ENCODE data around the gene KLC3.

The KLC3 gene

DNA sequence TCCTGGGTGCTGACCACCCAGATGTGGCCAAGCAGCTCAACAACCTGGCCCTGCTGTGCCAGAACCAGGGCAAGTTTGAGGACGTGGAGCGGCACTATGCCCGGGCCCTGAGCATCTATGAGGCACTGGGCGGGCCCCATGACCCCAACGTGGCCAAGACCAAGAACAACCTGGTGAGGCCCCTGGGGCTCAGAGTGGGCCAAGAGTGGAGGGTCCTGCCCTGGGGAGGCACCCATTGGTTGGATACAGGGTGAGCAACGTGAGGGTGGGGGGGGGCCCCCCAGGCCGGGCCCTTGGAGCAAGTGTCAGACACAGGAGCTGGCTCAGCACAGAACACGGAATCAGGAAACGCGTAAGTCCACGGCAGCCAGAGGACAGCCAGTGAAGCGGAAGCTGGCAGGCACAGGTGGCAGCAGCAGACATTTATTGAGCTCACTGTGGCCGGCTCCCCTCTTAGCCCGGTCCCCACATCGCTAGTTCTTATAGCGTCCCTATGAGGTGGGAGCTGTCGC, 8.9 kb downstream of the KLC3 start:
- DNase-seq = no peak

DNA sequence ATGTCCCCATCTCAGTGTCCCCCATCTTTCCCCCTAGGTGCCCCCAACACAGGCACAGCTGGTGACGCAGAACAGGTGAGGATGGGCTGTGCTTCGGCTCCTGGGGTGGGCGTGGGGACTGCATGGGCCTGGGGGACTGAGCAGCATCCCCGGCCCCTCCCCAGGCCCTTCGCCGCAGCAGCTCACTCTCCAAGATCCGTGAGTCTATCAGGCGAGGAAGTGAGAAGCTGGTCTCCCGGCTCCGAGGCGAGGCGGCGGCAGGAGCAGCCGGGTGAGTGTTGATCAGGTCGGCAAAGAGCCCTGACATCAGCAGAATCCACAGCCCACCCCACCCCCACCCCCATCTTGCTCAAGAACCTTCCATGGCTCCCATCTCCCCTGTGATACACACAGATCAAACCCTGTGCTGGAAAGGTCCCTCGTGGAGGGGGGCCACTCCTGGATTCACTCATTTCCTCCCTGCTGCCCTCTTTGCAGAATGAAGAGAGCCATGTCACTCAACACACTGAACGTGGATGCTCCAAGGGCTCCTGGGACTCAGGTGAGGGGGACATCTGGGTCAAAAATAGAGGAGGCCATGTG, 10.0 kb downstream of the KLC3 start:
- no peak for DNase-seq

DNA sequence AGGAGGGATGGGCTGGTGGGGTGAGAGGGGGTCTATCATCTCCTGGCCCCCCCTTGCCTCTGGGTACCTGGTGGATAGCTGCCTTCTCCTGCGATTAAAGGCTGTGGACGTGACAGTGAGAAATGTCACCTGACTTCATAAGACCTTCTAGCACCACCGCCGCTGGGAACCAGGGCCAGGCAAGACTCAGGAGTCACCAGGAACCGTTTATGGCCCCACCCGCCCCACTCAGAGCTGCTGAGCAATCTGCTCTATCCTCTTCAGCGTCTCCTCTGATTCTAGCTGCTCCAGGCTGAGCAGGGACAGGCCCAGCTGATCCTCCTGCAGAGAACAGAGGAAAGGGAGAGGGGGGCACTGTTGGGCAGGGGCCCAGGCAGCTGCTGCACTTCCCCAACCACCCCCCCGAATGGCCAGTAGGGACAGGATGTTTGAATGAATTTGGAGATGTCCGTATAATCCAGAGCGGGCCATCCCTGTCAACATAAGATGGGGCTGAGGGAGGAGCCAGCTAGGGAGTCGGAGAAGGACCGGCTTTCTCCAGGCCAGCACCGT, 10.9 kb downstream of the KLC3 start:
- no peak for DNase-seq

DNA sequence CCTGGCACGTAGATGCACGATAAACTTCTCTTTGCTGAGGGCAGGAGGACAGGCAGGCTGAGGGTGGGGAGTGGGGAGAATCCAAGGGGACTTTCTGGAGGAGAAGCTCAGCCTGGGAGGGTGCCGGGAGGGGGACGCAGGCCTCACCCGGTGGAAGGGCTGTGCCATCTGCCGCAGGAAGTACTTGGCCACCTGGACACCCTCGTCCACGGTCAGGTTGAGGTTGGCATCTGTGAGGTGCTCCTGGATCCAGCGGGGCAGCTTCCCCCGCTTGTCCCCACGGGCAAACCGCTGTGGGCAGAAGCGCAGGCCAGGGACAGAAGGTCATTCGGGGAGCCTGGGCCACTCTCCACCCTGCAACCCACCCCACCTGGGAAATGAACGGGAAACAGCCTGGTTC, 11.5 kb downstream of the KLC3 start:
- no peak for DNase-seq

DNA sequence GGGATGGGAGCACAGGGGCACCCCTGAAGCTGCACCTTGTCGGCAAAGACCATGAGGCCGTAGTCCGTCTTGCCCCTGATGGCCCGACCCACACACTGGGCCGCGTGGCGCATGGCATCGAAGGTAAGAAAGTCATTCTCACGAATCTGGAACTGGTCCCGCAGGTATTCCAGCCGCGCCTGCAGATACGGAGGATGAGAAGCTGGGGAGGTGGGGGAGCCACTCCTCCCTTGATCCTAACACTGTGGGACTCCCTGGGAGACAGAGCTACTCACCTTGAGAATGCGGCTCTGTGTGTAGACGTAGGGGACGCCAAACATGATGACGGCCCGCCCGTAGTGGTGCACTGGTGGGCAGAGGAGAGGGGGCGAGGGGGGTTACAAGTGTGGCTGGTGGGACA, 11.9 kb downstream of the KLC3 start:
- no peak for DNase-seq

DNA sequence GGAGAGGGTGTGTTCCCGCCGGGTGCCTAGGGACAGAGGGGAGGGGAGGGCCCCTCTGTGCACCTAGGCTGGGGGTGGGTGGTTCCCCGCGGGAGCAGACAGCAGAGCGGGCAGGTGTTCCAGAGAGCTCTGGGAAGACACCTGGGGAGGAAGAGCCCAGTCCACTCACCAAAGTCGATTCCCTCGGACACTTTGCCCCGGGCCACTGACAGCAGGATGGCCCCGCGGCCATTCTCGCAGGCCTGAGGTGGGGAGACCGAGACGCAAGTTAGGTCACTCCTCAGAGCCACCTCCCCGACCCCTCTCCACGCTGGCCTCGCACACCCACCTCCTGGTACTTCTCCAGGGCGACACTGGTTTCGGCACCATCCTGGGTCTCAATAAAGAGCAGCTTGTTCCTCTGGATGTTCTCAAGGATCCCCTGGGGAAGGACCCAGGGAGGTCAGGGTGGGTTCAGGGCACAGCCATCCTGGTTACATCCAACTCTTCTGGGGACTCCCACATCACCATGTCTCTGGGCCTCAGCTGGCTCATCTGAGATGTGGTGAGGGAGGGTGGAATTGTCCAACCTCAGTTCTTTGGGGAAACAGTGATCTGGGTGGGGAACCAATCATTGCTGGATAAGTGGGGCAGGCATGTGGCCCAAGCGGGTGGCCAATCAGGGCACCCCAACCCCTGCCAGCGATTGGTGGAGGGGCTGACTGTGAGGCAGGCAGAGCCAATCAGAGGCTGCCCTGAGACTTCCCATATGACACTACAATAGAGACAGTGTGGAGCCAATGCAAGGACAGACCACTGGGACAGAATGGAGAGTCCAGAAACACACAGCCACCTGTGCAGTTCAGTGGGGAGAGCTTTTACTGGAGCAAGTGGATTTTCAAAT, 12.6 kb downstream of the KLC3 start:
- no peak for DNase-seq

DNA sequence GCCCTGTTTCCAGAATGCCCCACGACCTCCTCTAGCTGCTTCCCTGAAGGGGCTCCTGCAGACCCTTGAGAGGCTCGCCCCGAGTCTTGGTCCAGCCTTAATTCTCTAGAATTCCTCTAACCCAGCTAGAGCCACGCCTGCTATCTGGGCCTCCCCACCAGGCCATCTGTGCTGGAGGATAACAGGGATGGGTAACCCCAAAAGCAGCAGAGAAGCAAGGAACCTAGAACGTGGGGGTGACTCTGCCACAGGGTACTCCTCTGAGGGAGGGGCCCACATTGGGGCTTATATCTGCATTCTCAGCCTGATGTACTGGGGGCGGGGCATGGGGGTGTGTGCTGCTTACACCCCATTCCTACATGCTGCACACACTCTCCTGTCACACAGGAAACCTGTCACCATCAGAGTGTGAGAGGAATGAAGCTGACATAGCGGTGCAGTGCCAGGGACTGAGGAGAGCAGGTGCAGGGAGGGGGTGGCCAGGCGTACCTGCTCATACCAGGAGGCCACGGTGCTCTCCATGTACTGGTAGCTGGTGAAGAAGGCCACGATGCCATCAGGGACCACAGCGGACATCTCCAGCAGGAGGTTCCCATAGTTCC, 13.8 kb downstream of the KLC3 start:
- DNase-seq = no peak

DNA sequence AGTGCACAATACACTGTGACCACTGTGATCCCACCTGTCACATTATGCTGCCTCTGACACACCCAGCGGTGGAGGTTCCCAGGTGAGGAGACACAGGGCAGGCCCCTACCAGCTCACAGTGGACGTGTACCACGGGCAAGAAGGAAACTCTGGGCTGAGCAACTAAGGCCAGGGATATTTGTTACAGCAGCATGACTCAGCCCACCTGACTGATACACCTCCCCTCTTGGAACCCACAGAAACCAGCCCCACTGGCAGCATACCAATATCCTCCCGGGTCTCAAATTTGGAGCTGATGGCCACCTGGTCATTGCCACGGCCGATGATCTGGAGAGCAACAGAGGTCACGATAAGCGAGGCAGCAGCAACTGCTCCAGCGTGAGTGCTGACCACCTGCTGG, 14.9 kb downstream of the KLC3 start:
- DNase-seq = no peak

DNA sequence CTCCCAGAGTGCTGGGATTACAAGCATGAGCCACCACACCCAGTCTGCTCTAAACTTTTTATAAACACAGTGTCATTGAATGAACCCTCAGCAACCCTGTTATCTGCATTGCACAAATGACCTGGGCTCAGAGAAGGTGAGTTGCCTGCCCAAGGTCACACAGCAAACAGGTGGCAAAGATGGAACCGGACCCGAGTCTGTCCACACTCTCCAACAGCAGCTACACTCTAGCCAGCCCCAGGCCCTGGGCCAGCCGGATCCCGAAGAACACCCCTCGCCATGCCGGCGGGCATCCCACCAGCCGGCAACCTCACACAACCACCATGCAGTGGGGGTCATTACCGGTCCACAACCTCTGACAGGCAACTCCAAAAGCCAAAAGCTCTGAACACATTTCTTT, 15.4 kb downstream of the KLC3 start:
- DNase-seq = no peak

DNA sequence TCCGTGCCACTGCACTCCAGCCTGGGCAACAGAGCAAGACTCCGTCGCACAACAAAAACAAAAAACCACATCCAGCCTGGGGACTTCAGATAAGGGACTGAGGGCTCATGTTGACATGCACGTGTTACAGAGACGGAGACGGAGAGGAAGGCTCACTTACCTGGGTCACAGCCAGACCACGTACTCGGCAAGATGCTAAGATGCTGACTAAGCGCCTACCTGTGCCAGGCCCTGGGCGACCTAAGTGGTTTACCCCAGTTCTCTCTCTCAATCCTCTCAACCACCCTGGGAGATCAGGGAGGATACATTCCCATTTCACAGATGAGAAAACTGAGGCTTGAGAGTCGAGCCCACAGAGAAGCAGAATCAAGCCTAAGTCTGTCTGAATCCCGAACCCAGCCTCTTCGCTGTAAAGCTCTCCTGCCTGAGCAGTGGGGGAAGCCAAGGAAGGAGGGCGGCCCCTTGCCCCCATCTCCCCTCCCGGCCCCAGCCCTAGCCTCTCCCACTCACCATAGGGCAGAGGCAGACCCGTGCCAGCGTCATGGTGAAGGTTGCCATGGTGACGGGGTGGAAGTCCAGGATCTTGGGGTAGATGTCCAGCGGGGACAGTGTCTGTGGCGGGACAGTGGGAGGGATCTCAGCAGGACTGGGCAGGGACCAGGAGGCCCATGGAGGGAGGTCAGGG, 16.4 kb downstream of the KLC3 start:
- no peak for DNase-seq

DNA sequence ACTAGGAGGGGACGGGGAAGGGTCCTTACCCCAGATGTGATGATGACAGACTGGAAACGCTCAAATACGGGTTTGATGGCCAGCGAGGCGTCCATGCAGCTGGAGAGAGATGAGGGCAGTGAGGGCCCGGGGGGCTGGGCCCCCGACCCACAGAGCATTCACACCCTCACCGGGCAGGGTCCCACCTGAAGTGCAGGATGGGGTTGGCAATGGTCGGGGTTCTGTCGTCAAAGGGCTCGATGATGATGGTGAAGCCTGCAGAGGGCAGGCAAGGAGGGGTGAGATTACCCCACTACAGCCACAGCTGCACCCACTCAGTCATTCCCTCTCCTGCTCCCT, 16.9 kb downstream of the KLC3 start:
- no peak for DNase-seq

DNA sequence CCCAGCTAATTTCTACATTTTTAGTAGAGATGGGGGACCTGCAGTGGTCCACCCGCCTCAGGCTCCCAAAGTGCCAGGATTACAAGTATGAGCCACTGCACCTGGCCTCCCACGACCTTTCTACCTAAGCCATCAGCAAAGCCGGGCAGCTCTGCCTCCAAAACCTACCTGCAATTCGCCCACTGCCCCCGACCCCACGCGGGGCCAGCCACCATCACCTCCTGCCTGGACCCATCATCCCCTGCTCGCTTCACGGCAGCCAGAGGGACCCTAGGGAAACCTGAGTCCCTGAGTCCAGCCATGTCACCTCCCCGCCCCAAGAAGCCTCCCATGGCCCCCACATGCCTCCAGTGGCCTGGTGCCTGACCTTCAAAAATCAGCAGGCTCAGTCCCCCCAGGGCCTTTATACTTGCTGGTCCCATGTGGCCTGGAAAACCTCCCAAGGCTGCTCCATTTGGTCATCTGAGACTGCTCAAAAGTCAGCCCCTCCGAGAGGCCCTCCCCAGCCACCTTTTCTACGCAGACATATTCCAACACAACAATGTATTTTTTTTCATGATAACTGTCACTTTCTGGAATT, 17.8 kb downstream of the KLC3 start:
- DNase-seq = no peak

DNA sequence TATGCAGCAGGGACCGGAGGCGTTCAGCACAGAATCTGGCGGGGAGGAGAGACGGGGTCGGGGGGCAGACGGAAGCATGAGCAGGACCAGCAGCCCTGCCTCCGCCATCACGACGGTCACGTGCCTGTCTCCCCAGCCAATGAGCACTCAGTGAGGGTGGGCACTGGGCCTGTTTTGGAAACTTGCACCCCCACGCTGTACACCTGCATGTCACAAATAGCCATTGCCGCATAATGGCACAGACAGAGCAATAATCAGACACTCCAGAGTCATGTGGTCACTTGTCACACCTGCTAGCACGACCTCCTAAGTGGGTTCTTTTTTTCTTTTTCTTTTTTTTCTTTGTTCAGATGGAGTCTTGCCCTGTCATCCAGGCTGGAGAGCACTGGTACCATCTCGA, 21.1 kb downstream of the KLC3 start:
- no peak for DNase-seq

DNA sequence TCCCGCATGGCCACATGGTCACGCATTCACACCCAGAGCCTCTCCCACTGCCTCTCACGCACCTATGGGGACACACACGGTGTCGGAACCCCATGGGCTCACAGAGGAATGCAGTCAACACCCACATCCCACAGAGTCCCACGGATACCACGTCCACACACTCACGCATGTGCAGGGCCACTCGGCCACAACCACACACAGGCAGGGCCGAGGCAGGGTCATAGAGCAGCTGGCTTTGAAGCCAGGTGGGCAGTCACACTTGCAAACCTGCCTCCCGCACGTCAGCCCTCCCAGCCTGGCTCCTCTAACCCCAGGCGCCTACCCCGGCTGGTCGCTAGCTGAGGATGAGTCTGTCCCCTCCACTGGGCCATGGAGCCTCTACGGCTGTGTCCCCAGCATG, 21.7 kb downstream of the KLC3 start:
- DNase-seq = no peak

DNA sequence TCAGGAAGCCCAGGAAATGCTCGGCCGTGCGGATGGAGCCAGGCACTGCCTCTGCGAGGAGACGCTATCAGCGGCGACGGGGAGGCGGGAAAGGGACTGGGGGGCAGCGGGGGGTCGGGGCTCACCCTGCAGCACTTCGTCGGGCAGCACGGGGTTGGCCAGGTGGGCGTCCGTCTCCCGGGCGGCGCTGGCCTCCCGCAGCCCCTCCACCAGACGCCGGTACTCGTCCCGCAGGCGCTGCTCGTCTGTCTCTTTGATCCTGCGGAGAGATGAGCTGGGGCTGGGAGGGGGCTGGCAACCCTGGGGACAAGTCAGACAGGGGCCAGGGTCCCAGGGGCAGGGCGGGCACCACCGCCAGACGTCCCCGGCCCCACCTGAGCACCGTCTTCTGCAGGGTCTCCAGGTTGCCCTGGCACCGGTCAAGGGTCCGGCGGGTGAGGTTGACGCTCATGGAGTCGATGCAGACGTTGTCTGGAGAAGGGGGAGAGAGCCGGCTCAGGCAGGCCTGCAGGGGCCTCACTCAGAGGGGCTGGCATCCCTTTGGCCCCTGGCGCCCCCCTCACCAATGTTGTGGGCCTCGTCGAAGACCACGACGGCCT, 23.4 kb downstream of the KLC3 start:
- DNase-seq = no peak

DNA sequence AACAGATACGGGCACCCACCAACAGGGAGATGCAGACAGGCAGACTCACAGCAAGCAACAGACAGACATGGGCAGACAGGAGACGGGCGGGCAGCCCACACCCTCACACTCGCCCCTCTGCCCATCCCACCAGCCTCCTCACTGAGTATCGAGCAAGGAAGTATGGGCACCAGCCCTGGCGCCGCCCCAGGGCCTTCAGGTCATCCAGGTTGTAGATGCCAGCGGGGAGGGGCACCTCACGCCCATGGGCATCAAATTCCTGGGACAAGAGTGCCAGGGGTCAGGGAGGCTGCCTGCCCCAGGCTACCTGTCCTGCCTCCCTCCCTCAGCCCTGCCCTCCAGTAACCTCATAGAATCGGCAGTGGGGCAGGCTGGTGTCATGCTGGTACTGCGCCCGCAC, 24.1 kb downstream of the KLC3 start:
- DNase-seq = no peak

DNA sequence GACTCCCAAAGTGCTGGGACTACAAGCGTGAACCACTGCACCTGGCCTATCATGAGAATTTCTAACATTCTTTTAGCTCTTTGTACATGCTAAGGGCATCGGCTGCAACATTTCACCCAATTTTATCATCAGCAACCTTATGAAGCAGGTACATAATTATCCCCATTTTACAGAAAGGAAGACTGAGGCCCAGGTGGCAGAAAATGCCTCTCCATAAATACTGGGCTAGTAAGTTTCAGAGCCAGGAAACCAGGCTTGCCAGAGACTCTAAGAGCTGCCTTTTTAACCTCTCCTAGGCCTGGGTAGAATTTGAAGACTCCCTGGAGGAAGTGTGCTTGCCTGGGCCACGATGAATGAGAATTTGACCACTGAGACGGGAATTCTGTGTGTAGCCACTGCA, 27.6 kb downstream of the KLC3 start:
- no peak for DNase-seq

DNA sequence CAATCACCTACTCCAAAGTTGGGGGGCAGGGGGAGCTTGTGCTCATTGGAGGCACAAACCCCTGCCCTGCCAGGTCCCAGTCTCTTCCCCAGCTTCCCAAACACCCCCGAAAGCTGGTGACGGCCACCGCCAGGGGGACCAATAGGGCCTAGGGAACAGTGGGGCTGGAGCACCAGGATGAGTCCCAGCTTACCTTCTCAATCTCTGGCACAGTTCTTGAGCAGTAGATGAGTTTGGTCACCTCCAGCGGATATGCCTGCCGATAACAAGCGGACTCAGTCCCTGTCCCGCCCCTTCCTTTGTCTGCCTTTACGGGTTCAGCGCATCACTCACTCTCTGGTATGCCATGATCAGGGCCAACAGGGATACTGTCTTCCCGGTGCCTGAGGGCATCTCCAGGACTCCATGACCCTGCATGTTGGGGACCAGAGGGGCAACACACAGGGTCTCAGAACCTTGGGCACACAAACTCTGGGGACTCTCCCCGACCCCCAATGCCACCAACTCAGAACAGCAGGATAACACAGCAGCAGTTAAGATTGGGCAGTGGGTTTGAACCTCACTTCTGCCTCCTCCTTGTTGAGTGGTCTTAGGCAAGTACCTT, 28.3 kb downstream of the KLC3 start:
- no peak for DNase-seq

DNA sequence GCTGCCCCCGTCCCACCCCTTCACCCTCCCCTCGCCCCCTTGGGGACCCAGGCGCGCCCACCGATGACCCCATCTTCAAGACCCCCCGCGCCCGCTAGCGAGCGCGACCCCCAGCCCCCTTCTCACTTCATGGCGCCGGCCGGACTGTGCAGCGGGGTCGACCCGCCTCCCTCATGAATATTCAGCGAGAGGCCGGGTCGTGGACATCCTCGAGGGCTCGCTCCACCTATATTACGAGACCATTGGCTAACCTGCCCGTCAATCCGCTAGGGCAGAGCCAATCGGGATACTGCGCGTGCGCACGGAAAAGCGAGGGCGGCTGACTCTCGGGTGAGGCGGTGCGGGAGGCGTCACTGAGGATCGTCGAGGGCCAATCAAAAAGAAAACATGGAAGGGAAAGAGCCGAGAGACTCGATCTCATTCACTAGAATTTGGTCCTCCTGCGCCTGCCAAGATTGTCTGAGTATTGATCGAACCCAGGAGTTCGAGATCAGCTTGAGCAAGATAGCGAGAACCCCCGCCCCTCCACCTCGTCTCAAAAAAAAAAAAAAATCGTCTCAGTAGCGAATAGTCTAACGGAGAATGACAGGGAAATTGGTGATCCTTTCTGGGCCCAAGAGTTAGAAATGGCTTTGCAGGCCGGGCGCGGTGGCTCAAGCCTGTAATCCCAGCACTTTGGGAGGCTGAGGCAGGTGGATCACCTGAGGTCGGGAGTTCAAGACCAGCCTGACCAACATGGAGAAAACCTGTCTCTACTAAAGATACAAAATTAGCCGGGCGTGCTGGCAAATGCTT, 30.1 kb downstream of the KLC3 start, which contains the start of gene ERCC2:
TSS of gene ERCC2 (minus strand) at position 164 of the 795 bp plus-strand sequence. CDS start at position 131, 33 bp downstream.
- peak; percentile 99 for DNase-seq

DNA sequence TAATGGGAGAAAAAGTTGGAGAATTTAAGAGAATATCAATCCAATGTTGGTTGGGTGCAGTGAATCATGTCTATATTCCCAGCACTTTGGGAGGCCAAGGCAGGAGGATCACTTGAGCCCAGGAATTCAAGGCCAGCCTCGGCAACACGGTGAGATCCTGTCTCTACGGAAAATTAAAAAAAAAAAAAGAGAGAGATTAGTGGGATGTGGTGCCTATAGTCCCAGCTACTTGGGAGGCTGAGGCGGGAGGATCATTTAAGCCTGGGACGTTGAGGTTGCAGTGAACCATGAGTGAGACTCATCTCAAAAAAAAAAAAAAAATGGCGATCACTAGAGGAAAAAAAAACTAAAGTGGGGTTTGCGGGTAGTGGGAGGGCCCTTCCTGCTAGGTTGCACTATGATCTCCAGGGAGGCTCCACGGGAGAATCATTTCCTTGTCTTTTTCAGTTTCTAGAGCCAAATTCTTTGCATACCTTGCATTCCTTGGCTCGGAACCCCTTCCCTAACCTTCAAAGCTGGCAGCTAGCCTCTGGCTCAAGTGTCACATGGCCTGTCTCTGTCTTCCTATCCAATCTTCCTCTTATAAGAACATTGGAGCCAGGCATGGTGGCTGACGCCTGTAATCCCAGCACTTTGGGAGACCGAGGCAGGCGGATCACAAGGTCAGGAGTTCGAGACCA, 35.6 kb downstream of the KLC3 start:
- peak; percentile 99 for DNase-seq

Data from fibroblast of skin of abdomen (primary cell).